IPS DF 19.7 (cell line): ENCODE results near the gene RGS9BP.
"Not testable (repeated sequence)": the region's sequence is repeated elsewhere in the genome, so short reads cannot be mapped to it uniquely, and the experiment has no call there.

Experiments used
- DNase-seq: peaks from one replicate; pipeline ENCODE4 v3.0.0-alpha.2; 2013; ENCODE audit warnings: low read depth, low spot score

Gene RGS9BP

GRCh38 chr19:32675720-32676185 lies at the start of gene RGS9BP:
RGS9BP (plus strand) TSS chr19:32675848; CDS start chr19:32676264, 416 bp downstream.
- no peak for DNase-seq

GRCh38 chr19:32626969-32627368 lies 48.7 kb upstream of the RGS9BP start:
- no peak for DNase-seq

- DNase-seq = no peak
Observed at GRCh38 chr19:32627714-32628270, 47.9 kb upstream of the RGS9BP start.

- no peak for DNase-seq
Observed at GRCh38 chr19:32630338-32630737, 45.3 kb upstream of the RGS9BP start.

GRCh38 chr19:32631381-32631780 lies 44.3 kb upstream of the RGS9BP start:
- DNase-seq = no peak

- no peak for DNase-seq
Observed at GRCh38 chr19:32637480-32637879, 38.2 kb upstream of the RGS9BP start.

GRCh38 chr19:32638625-32639024 lies 37.0 kb upstream of the RGS9BP start:
- no peak for DNase-seq

GRCh38 chr19:32642771-32643170 lies 32.9 kb upstream of the RGS9BP start:
- DNase-seq = no peak

GRCh38 chr19:32646556-32646955 lies 29.1 kb upstream of the RGS9BP start:
- DNase-seq = no peak

- no peak for DNase-seq
Observed at GRCh38 chr19:32647361-32647760, 28.3 kb upstream of the RGS9BP start.

- DNase-seq = no peak
Observed at GRCh38 chr19:32649751-32650150, 25.9 kb upstream of the RGS9BP start.

GRCh38 chr19:32650671-32651070 lies 25.0 kb upstream of the RGS9BP start:
- no peak for DNase-seq

GRCh38 chr19:32651729-32652140 lies 23.9 kb upstream of the RGS9BP start:
- no peak for DNase-seq

GRCh38 chr19:32652331-32652730 lies 23.3 kb upstream of the RGS9BP start:
- not testable (repeated sequence) for DNase-seq

- DNase-seq = no peak
Observed at GRCh38 chr19:32652894-32653598, 22.6 kb upstream of the RGS9BP start.

- no peak for DNase-seq
Observed at GRCh38 chr19:32653599-32653915, 22.1 kb upstream of the RGS9BP start.

GRCh38 chr19:32656379-32656778 lies 19.3 kb upstream of the RGS9BP start:
- not testable (repeated sequence) for DNase-seq

- DNase-seq = no peak
Observed at GRCh38 chr19:32658075-32658474, 17.6 kb upstream of the RGS9BP start.

- no peak for DNase-seq
Observed at GRCh38 chr19:32658527-32658926, 17.1 kb upstream of the RGS9BP start.

GRCh38 chr19:32661318-32661717 lies 14.3 kb upstream of the RGS9BP start:
- DNase-seq = no peak

- DNase-seq = no peak
Observed at GRCh38 chr19:32662186-32662585, 13.5 kb upstream of the RGS9BP start.

- DNase-seq = no peak
Observed at GRCh38 chr19:32666084-32666483, 9.6 kb upstream of the RGS9BP start.

- DNase-seq = no peak
Observed at GRCh38 chr19:32669310-32669709, 6.3 kb upstream of the RGS9BP start.
